ENCODE measurements around the gene FKBP2. TPM values are rescaled to one million over a fixed set of nuclear protein-coding genes. Genes with fewer than 3 reads are reported as not detected.
A peak's percentile ranks its signal among the peaks of the same experiment; 100 is the strongest.

The FKBP2 gene
- total and polyA plus RNA-seq, 2 of the 13 experiments (the other 11 are each of a cell fraction or from before 2014, with no cell fraction given) = 30.1 to 53.3 TPM

- CTCF ChIA-PET (ENCODE audit: low intra/inter-chr PET ratio, low total read pairs) = no interaction called here
- POLR2A ChIA-PET = no interaction called here
Observed at GRCh38 chr11:64238999-64239398, 1.9 kb upstream of the FKBP2 start.

More at GRCh38 chr11:64238999-64239398, 1.9 kb upstream of the FKBP2 start:
- intact Hi-C loops (cut with micrococcal nuclease; ENCODE audit: unreplicated experiment) (no loop called here), in situ Hi-C loops (cut with HindIII; ENCODE audit: extremely low pct_ligation_motif_present, low pct_unique_long_range_greater_than_20kb) (no loop called here)
- ATAC-seq (no peak), DNase-seq (ENCODE audit: low spot score) (no peak), FAIRE-seq (no peak)
- Histone ChIP-seq H3K27ac (ENCODE audit: extremely low read length, insufficient read depth, low read length) (peak overlapping the region; percentile 15), H4K20me1 (ENCODE audit: insufficient read depth, low read length) (no peaks in the 10 kb centered on the region), H3K4me2 (ENCODE audit: low read depth, low read length) (no peak overlapping the region), H3K9me3 (ENCODE audit: low read length) (no peaks in the 10 kb centered on the region), H3K4me1 (ENCODE audit: insufficient read depth, low read length) (peaks cover 63% of the 10 kb centered on the region), H3K79me2 (ENCODE audit: insufficient read depth, low read length) (peaks cover 16% of the 10 kb centered on the region), H3K9ac (ENCODE audit: insufficient read depth, low read depth, low read length) (no peak overlapping the region), H2AFZ (ENCODE audit: low read length) (no peak overlapping the region), H3K27me3 (ENCODE audit: control insufficient read depth in 1 of 2, insufficient read depth in 2 of 2, low read length in 2 of 2) (no peaks in the 10 kb centered on the region; a peak in 1 of 5 replicates), H3K4me3 (replicated peaks in 1 of 3; ENCODE audit: insufficient read depth in 1 of 3, low read depth in 2 of 3, low read length in 3 of 3) (no peak overlapping the region), H3K36me3 (replicated peaks in 1 of 2; ENCODE audit: control insufficient read depth in 1 of 2, insufficient read depth in 2 of 2, low read length in 2 of 2) (peaks cover 0 to 8% of the 10 kb centered on the region in 2 experiments; a peak in 3 of 5 replicates)
- TF ChIP-seq TFDP2 (CRISPR knock-in tag; IDR thresholded peaks at IDR 0.05) (no peak), MTA1 (CRISPR knock-in tag; IDR thresholded peaks at IDR 0.05; ENCODE audit: borderline replicate concordance) (no peak), KLF13 (CRISPR knock-in tag; IDR thresholded peaks at IDR 0.05) (no peak), GLI4 (CRISPR knock-in tag; IDR thresholded peaks at IDR 0.05; ENCODE audit: borderline replicate concordance) (no peak), ZNF674 (CRISPR knock-in tag; IDR thresholded peaks at IDR 0.05; ENCODE audit: low read depth) (no peak), NFE2L2 (IDR thresholded peaks at IDR 0.05; ENCODE audit: low read length) (no peak)
- TF ChIP-seq, protein P1, sequence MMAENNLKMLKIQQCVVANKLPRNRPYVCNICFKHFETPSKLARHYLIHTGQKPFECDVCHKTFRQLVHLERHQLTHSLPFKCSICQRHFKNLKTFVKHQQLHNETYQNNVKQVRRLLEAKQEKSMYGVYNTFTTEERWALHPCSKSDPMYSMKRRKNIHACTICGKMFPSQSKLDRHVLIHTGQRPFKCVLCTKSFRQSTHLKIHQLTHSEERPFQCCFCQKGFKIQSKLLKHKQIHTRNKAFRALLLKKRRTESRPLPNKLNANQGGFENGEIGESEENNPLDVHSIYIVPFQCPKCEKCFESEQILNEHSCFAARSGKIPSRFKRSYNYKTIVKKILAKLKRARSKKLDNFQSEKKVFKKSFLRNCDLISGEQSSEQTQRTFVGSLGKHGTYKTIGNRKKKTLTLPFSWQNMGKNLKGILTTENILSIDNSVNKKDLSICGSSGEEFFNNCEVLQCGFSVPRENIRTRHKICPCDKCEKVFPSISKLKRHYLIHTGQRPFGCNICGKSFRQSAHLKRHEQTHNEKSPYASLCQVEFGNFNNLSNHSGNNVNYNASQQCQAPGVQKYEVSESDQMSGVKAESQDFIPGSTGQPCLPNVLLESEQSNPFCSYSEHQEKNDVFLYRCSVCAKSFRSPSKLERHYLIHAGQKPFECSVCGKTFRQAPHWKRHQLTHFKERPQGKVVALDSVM (CRISPR knock-in tag; IDR thresholded peaks at IDR 0.05) = no peak
- TF ChIP-seq, protein P2, sequence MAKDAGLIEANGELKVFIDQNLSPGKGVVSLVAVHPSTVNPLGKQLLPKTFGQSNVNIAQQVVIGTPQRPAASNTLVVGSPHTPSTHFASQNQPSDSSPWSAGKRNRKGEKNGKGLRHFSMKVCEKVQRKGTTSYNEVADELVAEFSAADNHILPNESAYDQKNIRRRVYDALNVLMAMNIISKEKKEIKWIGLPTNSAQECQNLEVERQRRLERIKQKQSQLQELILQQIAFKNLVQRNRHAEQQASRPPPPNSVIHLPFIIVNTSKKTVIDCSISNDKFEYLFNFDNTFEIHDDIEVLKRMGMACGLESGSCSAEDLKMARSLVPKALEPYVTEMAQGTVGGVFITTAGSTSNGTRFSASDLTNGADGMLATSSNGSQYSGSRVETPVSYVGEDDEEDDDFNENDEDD (CRISPR knock-in tag; IDR thresholded peaks at IDR 0.05; ENCODE audit: borderline replicate concordance) = no peak
- 93% methylated on average over 5 of the region's 5 CpGs for WGBS (ENCODE audit: low lambda C conversion rate)
- no TSS peak for BruUV-seq (replicated peaks)

All from HepG2 (cell line).